ENCODE results near the gene PRKCH. TPM values are rescaled to one million over a fixed set of nuclear protein-coding genes. Genes with fewer than 3 reads are reported as not detected.
"Not testable (repeated sequence)": the region's sequence is repeated elsewhere in the genome, so short reads cannot be mapped to it uniquely, and the experiment has no call there.

Gene PRKCH
- polyA plus RNA-seq, 5 donors, result 29.5 to 47.5 (median 45.7) TPM

GRCh38 chr14:61388976-61389576, 67.7 kb downstream of the PRKCH start:
- DNase-seq, result no peak

- DNase-seq, result no peak
Measured at GRCh38 chr14:61391119-61391518, 69.7 kb downstream of the PRKCH start.

GRCh38 chr14:61392297-61392696, 70.9 kb downstream of the PRKCH start:
- DNase-seq, result no peak

GRCh38 chr14:61394542-61394941, 73.2 kb downstream of the PRKCH start:
- DNase-seq, result no peak

GRCh38 chr14:61395115-61395725, 73.8 kb downstream of the PRKCH start:
- DNase-seq, result no peak

GRCh38 chr14:61396279-61396678, 74.9 kb downstream of the PRKCH start:
- no peak for DNase-seq

GRCh38 chr14:61396694-61397093, 75.3 kb downstream of the PRKCH start:
- DNase-seq, result no peak

GRCh38 chr14:61397615-61398014, 76.2 kb downstream of the PRKCH start:
- no peak for DNase-seq

GRCh38 chr14:61398221-61398620, 76.8 kb downstream of the PRKCH start:
- DNase-seq, result no peak

- no peak for DNase-seq
Measured at GRCh38 chr14:61399365-61399764, 78.0 kb downstream of the PRKCH start.

GRCh38 chr14:61401461-61401860, 80.1 kb downstream of the PRKCH start:
- DNase-seq, result no peak

- DNase-seq, result no peak
Measured at GRCh38 chr14:61403411-61403810, 82.0 kb downstream of the PRKCH start.

GRCh38 chr14:61404637-61405036, 83.3 kb downstream of the PRKCH start:
- DNase-seq, result no peak

- peak; percentile 15 to 20 for DNase-seq
Measured at GRCh38 chr14:61406198-61406597, 84.8 kb downstream of the PRKCH start.

GRCh38 chr14:61406675-61407074, 85.3 kb downstream of the PRKCH start:
- DNase-seq, result no peak

GRCh38 chr14:61408498-61408897, 87.1 kb downstream of the PRKCH start:
- DNase-seq, result no peak

- DNase-seq, result no peak
Measured at GRCh38 chr14:61409782-61410181, 88.4 kb downstream of the PRKCH start.

GRCh38 chr14:61415934-61416333, 94.6 kb downstream of the PRKCH start:
- not testable (repeated sequence) for DNase-seq

- DNase-seq, result no peak
Measured at GRCh38 chr14:61416591-61416990, 95.2 kb downstream of the PRKCH start.

- no peak for DNase-seq
Measured at GRCh38 chr14:61417141-61417540, 95.8 kb downstream of the PRKCH start.

GRCh38 chr14:61417883-61418455, 96.6 kb downstream of the PRKCH start:
- DNase-seq, result no peak

GRCh38 chr14:61418746-61419145, 97.4 kb downstream of the PRKCH start:
- no peak for DNase-seq

GRCh38 chr14:61419201-61419600, 97.8 kb downstream of the PRKCH start:
- DNase-seq, result no peak

- DNase-seq, result no peak
Measured at GRCh38 chr14:61420326-61420725, 98.9 kb downstream of the PRKCH start.
